Posterior vena cava (tissue), 2 donors: Measurements from ENCODE around the gene RTN4RL2. TPM values are rescaled to one million over a fixed set of nuclear protein-coding genes. Genes with fewer than 3 reads are reported as not detected.

Experiments used
- DNase-seq: peaks from one replicate; pipeline ENCODE4 v3.0.0-alpha.2; 2020; ENCODE audit warnings: low spot score
- intact Hi-C, 2 donors: fragments of 100-400 bp; cut with DNase I; formaldehyde crosslinking; loops; one replicate each; pipeline versions ENCODE4 v1.14.1 to v1.14.2; 2022 to 2023
- total RNA-seq, 2 donors: library from RNA; stranded (reverse); fragmentation: NEBNext Ultra II Directional; extraction: Animal tissue kit (Norgen Biotek cat#: 25700); gene quantifications; one replicate each; pipeline ENCODE4 v1.2.1, GENCODE V29; 2021
- donor health status: DM: yes; HTN: yes; CAD: no.
- donor health status: DM: yes; HTN: yes; CAD: no.

Gene RTN4RL2
- total RNA-seq, 2 donors from 2014 or later, result 2.0 to 2.9 TPM

GRCh38 chr11:57511741-57512430, 51.6 kb downstream of the RTN4RL2 start:
- intact Hi-C loops, result no loop called here
- no peak for DNase-seq

GRCh38 chr11:57512646-57513451, 52.5 kb downstream of the RTN4RL2 start:
- DNase-seq, result no peak
- intact Hi-C loops, result no loop called here

DNA sequence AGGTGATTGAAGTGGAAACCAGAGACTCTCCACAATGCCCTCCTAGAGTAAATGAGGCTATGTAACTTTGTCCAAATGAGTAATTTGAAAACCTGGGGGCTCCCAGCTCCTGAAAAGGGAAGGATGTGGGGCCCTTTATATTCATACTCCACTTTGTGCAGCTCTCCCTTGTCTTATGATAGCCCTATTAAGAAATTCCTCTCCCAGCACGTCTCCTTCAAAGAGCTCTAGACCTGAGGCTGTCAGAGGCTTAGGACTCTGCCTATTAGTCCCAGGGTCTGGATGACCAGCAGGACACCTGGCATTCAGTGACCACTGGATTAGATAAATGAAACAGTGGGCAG, 53.1 kb downstream of the RTN4RL2 start:
- intact Hi-C loops, result no loop called here
- DNase-seq, result no peak

DNA sequence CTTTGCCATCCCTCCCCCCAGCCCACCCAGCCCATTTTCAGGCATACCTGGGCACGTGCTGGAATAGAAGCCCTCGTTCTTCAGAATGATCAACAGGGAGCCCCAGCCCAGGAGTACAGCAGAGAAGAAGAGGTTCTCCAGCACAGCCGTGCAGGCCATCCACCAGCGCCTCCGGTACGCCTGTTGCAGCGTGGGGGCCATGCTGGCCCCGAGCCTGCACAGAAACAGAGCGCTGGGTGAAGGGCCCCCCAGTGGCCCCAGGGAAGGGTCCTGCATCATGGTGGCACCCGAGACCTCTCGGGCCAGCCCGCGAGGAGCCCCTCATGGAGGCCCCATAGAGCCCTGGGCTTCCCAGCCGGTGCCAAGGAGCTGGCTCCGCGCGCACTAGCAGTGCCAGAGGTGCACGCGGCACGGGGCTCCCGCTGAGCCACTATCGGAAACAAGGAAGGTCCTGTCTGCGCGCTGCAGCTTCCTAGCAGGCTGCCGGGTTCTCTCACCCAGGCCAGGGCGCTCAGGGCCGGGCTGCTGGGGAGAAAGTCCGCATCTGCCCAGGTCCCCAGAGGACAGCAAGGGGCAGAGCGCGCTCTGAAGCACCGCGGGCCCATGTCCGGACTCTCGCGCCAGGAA, 53.7 kb downstream of the RTN4RL2 start:
- DNase-seq, result peak; percentile 82
- intact Hi-C loops, result no loop called here

GRCh38 chr11:57514538-57515331, 54.4 kb downstream of the RTN4RL2 start:
- intact Hi-C loops, result no loop called here
- DNase-seq, result peak; percentile 88

- DNase-seq, result peak; percentile 88
- intact Hi-C loops, result no loop called here
Measured at GRCh38 chr11:57515332-57516060, 55.2 kb downstream of the RTN4RL2 start, which contains the start of gene SLC43A1. Gene SLC43A1, minus strand, starts transcription at chr11:57515702. Its CDS starts 1,591 bp downstream, at chr11:57514111.

DNA sequence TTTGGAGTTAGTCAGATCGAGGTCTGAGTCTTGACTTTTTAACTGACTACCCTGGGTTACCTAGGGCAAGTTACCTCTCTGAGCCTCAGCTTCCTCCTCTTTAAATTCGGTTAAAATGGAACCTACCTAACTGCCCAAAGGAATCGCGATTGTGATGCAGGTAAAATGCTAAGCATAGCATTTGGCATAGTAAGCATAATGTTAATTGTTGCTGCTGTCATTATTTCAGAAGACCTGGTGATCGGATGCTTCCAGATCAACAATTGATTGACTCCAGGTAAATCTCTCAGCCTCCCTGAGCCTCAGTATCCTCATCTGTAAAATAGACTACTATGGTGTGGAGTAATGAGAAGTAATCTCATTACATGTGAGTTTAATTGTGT, 55.7 kb downstream of the RTN4RL2 start:
- no peak for DNase-seq
- intact Hi-C loops, result no loop called here

DNA sequence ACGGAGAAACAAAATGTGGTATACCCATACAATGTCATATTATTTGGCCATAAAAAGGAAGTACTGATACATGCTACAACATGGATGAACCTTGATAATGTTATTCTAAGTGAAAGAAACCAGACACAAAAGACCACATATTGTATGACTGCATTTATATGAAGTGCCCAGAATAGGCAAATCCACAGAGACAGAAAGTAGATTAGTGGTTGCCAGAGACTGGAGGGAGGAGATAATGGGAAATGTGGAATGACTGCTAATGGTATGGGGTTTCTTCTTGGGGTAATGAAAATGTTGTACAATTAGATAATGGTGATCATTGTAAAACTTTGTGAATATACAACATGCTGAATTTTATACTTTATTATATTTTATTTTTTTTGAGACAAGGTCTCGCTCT, 60.8 kb downstream of the RTN4RL2 start:
- DNase-seq, result no peak
- intact Hi-C loops, result loop anchor here in 1 of 2 donors (10.0 kb wide), 1 partner anchor 56 kb away; the partner anchor contains the start of gene RTN4RL2

DNA sequence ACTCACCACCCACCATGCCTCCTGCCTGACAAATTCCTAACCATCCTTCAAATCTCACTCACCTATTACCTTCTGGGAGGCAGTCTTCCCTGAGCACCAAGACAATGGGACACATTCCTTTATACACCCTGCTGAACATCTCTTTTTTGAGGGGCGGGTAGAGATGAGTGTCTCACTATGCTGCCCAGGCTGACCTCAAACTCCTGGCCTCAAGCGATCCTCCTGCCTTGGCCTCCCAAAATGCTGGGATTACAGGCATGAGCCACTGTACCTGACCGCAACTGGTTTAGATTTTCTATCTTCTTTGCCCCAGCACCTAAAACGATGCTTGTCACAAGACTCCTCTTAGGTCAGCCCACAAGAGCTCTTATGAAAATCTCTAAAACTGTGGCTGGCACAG, 63.1 kb downstream of the RTN4RL2 start:
- DNase-seq, result no peak
- intact Hi-C loops, result loop anchor here in 1 of 2 donors (10.0 kb wide), 1 partner anchor 59 kb away; the partner anchor contains the start of gene RTN4RL2

Other genes starting within 250 kb of the RTN4RL2 start
- 10 to 100 TPM; 14.6 to 20.8 TPM for gene APLNR, start 223.3 kb upstream of the RTN4RL2 start, total RNA-seq
- 100 to 1,000 TPM; 175 to 185 TPM for gene TNKS1BP1, start 135.6 kb upstream of the RTN4RL2 start, total RNA-seq
- 10 to 100 TPM; 41.6 to 54.4 TPM for gene SSRP1, start 124.6 kb upstream of the RTN4RL2 start, total RNA-seq
- not detected for gene P2RX3, start 122.2 kb upstream of the RTN4RL2 start, total RNA-seq
- gene PRG3, start 79.4 kb upstream of the RTN4RL2 start, total RNA-seq, result not detected
- gene PRG2, start 69.9 kb upstream of the RTN4RL2 start, total RNA-seq, result under 1 TPM; 0.52 to 0.88 TPM
- gene SLC43A3, start 33.4 kb upstream of the RTN4RL2 start, total RNA-seq, result 10 to 100 TPM; 72.6 to 84.7 TPM
- gene SLC43A1, start 55.2 kb downstream of the RTN4RL2 start, total RNA-seq, result 10 to 100 TPM in 1 of 2 donors, 1 to 10 TPM in 1; 8.1 to 11.5 TPM
- gene TIMM10, start 70.2 kb downstream of the RTN4RL2 start, total RNA-seq, result 10 to 100 TPM; 31.8 to 38.1 TPM
- not detected for gene SMTNL1, start 77.1 kb downstream of the RTN4RL2 start, total RNA-seq
- 10 to 100 TPM; 50.3 to 56.9 TPM for gene UBE2L6, start 107.1 kb downstream of the RTN4RL2 start, total RNA-seq
- 100 to 1,000 TPM; 501 to 774 TPM for gene SERPING1, start 137.2 kb downstream of the RTN4RL2 start, total RNA-seq
- 1 to 10 TPM in 1 of 2 donors, under 1 TPM in 1; 0.33 to 1.3 TPM for gene YPEL4, start 189.4 kb downstream of the RTN4RL2 start, total RNA-seq
- 10 to 100 TPM in 1 of 2 donors, 1 to 10 TPM in 1; 7.6 to 10.3 TPM for gene CLP1, start 197.2 kb downstream of the RTN4RL2 start, total RNA-seq
- 10 to 100 TPM; 49.7 to 58.0 TPM for gene ZDHHC5, start 207.6 kb downstream of the RTN4RL2 start, total RNA-seq